ENCODE measurements around the gene MS4A5.

The MS4A5 gene

GRCh38 chr11:60482361-60482760 lies 53.0 kb downstream of the MS4A5 start:
- DNase-seq (ENCODE audit: low read depth in 2 of 2), result no peak

- no peak for DNase-seq (ENCODE audit: low read depth in 2 of 2)
Observed at GRCh38 chr11:60485987-60486386, 56.6 kb downstream of the MS4A5 start.

DNA sequence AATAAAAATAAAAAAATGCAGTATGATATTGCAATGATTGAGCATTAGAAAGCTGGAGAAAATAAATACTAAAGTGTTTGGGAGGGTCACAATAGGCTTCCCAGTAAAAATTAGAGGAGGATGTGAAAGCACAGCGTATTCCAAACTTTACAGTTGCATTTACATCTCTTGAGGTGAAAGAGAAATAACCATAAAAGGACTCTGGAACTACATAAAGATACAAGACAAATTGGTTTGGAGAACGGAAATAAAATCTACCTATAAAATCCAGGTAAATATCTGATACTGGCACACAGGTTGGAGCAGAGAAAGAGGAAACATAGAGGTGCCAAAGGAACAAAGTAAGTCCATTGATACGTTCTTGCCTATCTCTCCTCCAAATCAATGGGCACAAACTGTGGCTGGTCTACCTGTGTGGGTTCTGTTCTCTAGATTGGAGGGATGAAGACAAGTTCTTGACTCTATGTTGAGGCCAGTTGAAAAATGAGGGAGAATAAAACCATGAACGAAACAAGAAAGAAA lies 63.2 kb downstream of the MS4A5 start, which contains the start of gene MS4A12:
TSS of gene MS4A12 (plus strand) at position 291 of the 522 bp plus-strand sequence. CDS start 4,541 bp downstream, outside the sequence.
- DNase-seq (ENCODE audit: low read depth in 2 of 2), result no peak

DNA sequence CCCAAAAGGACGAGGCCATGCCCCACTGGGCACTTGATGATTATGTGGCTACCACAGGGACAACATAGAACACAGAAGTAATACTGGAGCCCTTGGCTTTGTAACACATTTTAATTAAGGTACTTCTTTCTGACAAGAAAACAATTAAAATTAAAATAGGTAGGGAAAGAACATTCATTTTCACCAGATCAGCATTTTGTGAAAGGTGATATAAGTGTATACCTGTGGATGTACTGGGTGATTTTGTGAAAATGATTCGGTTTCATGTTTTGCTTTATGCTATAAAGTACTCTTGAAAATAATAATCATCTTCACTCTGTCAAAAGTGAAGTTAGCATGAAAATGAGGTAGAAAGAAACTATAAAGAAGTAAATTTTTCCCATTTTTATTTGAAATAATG lies 64.1 kb downstream of the MS4A5 start:
- DNase-seq (ENCODE audit: low read depth in 2 of 2), result no peak

Data from stimulated activated CD8-positive, alpha-beta memory T cell treated with anti-CD3 and anti-CD28 coated beads, Interleukin-7, amount 100 ng/mL, for 4 hours (primary cell).